HEK293T (cell line): ENCODE data around the gene MED12L.

Experiments used
- FOXK2 ChIP-seq: fragments of 450-650 bp; IDR thresholded peaks from 2 replicates; pipeline ENCODE4 v1.6.1; 2016; ENCODE audit warnings: mild to moderate bottlenecking
- L3MBTL2 ChIP-seq: fragments of 450-650 bp; conservative IDR thresholded peaks from 2 replicates; pipeline ENCODE4 v1.6.1; 2016; ENCODE audit warnings: mild to moderate bottlenecking
- SUZ12 ChIP-seq: fragments of 450-650 bp; IDR thresholded peaks from 2 replicates; pipeline ENCODE4 v1.6.1; 2016; ENCODE audit warnings: mild to moderate bottlenecking
- TF ChIP-seq, protein P1 (sequence below): fragments of 450-650 bp; IDR thresholded peaks from 2 replicates; pipeline ENCODE4 v1.6.1; 2016

DNA sequence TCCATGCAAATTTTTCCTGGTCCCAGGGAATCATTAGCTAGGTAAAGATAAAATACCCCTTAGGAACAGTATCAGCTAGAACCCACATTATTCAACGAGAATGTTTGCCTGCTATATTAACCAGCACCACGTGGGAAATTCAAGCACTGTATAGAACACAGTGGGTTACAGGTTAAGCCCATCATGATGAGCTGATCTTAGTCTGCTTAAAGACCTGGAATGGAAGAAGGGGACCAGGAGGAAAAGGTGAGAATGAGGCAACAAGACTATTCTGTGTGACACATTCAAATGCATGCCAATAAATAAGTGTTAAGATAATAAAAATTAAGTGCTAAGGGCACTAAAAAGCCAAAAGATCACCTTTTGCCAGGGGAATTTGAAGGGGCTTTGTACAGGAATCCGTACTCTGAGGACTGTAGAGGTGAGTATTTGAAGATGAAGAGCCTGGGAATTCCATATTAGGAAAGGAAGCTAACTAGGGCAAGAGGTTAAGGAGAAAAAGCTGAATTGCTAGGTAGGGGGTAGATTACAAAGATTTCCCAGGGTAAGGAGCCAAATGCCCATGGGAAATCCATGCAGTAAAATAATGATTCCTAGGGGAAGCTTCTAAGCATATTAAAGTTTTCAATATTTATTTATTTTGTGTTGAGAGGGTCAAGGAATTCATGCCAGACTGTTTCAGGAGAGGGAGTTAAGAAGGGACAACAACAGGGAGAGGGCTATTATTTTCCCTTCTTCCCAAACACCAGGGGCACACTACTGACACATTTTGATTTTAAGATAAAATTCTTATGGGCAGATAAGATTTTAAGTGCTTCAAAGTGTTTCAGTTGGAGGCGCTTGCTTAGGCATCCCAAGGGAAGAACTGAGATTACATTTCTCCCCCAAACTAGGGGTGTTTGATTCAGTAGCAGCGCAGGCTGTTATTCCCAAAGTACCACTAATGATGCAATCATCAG is 2.3 kb upstream of the MED12L start:
- no peak; the same call in 1 of the 2 replicates for TF ChIP-seq L3MBTL2
- no peak for TF ChIP-seq SUZ12
- no peak for TF ChIP-seq FOXK2
- TF ChIP-seq, protein P1, sequence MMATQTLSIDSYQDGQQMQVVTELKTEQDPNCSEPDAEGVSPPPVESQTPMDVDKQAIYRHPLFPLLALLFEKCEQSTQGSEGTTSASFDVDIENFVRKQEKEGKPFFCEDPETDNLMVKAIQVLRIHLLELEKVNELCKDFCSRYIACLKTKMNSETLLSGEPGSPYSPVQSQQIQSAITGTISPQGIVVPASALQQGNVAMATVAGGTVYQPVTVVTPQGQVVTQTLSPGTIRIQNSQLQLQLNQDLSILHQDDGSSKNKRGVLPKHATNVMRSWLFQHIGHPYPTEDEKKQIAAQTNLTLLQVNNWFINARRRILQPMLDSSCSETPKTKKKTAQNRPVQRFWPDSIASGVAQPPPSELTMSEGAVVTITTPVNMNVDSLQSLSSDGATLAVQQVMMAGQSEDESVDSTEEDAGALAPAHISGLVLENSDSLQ = no peak
